Ishikawa (cell line): ENCODE data around the gene FAM163A.

Source experiments
- CEBPB ChIP-seq: IDR thresholded peaks from 2 replicates; pipeline ENCODE4 v1.6.1; 2012
- CREB1 ChIP-seq: IDR thresholded peaks from 2 replicates; pipeline ENCODE4 v1.6.1; 2012; ENCODE audit warnings: low read depth
- EP300 ChIP-seq: IDR thresholded peaks from 2 replicates; pipeline ENCODE4 v1.6.1; 2012; ENCODE audit warnings: borderline replicate concordance
- FOXM1 ChIP-seq: IDR thresholded peaks from 2 replicates; pipeline ENCODE4 v1.6.1; 2012; ENCODE audit warnings: low read depth, borderline replicate concordance
- MAX ChIP-seq: IDR thresholded peaks from 2 replicates; pipeline ENCODE4 v1.6.1; 2012
- NFIC ChIP-seq: IDR thresholded peaks from 2 replicates; pipeline ENCODE4 v1.6.1; 2012
- RAD21 ChIP-seq: IDR thresholded peaks from 2 replicates; pipeline ENCODE4 v1.6.1; 2012; ENCODE audit warnings: low read depth
- TAF1 ChIP-seq: IDR thresholded peaks from 2 replicates; pipeline ENCODE4 v1.6.1; 2012; ENCODE audit warnings: low read depth, mild to moderate bottlenecking
- TCF12 ChIP-seq: IDR thresholded peaks from 2 replicates; pipeline ENCODE4 v1.6.1; 2012; ENCODE audit warnings: low read depth
- USF1 ChIP-seq: IDR thresholded peaks from 2 replicates; pipeline ENCODE4 v1.6.1; 2012
- ZBTB7A ChIP-seq: IDR thresholded peaks from 2 replicates; pipeline ENCODE4 v1.6.1; 2012; ENCODE audit warnings: low read depth

GRCh38 chr1:179831225-179831624 is 88.1 kb downstream of the FAM163A start:
- no peak for TF ChIP-seq MAX
- TF ChIP-seq EP300, result no peak
- no peak for TF ChIP-seq FOXM1
- no peak for TF ChIP-seq RAD21
- no peak for TF ChIP-seq NFIC
- no peak for TF ChIP-seq ZBTB7A
- no peak for TF ChIP-seq TCF12
- TF ChIP-seq USF1, result no peak
- TF ChIP-seq TAF1, result no peak
- no peak for TF ChIP-seq CEBPB
- no peak for TF ChIP-seq CREB1
